Gastrocnemius medialis (tissue), 4 donors: ENCODE measurements around the gene SLC16A1.

Experiments
- POLR2A ChIP-seq, 2 donors: fragments of 450-650 bp; IDR thresholded peaks; one replicate each; pipeline ENCODE4 v1.6.1; 2017; ENCODE audit warnings: antibody characterized with exemption in 2 of 2, mild to moderate bottlenecking in 2 of 2, moderate library complexity in 2 of 2
- TF ChIP-seq, protein P1 (sequence below), 5 experiments: fragments of 450-650 bp in 3 of 5; fragments of 200-600 bp in 2 of 5; sonication (generic) in 2 of 5; IDR thresholded peaks in 4 of 5; conservative IDR thresholded peaks in 1 of 5; 1 replicate in 4 of 5; 2 replicates in 1 of 5; pipeline ENCODE4 v1.5.1; 2016 to 2019; ENCODE audit warnings: antibody characterized with exemption in 5 of 5, mild to moderate bottlenecking in 3 of 5, moderate library complexity in 3 of 5

DNA sequence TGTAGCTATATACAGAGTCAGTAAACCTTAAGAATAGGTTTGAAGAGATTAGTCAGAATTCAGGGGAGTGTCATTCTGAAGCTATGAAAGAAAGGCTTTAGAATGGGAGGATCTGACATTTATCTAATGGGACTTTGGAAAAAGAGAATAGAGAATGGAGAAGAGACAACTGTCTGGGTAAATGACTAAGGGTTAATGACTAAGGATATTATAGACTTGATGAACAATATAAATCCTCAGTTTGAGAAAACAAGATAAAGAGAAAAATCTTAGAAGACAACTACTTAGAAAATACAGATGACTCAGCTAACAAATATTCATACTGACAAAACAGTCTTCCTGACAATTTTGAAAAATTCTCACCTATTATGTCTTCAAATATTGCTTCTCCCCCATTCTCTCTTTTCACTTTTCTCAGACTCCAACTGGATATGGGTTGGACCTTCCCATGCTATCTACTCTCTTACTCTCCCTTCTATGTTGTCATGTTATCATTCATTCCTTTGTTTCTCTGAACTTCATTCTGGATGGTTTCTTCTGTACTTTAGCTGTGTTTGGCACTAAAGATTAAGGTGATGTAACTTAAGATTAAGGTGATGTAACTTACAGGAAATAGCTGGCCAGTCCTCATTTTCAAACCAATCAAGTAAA lies 20.4 kb downstream of the SLC16A1 start:
- TF ChIP-seq, protein P1, sequence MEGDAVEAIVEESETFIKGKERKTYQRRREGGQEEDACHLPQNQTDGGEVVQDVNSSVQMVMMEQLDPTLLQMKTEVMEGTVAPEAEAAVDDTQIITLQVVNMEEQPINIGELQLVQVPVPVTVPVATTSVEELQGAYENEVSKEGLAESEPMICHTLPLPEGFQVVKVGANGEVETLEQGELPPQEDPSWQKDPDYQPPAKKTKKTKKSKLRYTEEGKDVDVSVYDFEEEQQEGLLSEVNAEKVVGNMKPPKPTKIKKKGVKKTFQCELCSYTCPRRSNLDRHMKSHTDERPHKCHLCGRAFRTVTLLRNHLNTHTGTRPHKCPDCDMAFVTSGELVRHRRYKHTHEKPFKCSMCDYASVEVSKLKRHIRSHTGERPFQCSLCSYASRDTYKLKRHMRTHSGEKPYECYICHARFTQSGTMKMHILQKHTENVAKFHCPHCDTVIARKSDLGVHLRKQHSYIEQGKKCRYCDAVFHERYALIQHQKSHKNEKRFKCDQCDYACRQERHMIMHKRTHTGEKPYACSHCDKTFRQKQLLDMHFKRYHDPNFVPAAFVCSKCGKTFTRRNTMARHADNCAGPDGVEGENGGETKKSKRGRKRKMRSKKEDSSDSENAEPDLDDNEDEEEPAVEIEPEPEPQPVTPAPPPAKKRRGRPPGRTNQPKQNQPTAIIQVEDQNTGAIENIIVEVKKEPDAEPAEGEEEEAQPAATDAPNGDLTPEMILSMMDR (IDR thresholded peaks at IDR 0.05 in 4 of 5, conservative IDR thresholded peaks at IDR 0.05 in 1 of 5), result no peak
- no peak for TF ChIP-seq POLR2A (IDR thresholded peaks at IDR 0.05)
